GM12891 (cell line): ENCODE results near the gene ERICH6.

Experiments
- DNase-seq: peaks from one replicate; pipeline ENCODE4 v3.0.0; 2011; ENCODE audit warnings: low spot score; ENCODE audit not compliant: insufficient read length
- FAIRE-seq: peaks from 2 replicates; lab custom pipeline; 2011; peaks lifted over from hg19 to GRCh38; lab: Jason Lieb, UNC
- PAX5 ChIP-seq: IDR thresholded peaks from 2 replicates; pipeline ENCODE4 v1.6.1; 2011; ENCODE audit warnings: low read length, moderate library complexity, mild to moderate bottlenecking; ENCODE audit not compliant: insufficient read depth, severe bottlenecking
- POLR2A ChIP-seq: IDR thresholded peaks from 2 replicates; pipeline ENCODE4 v1.6.1; 2011; ENCODE audit warnings: low read depth, low read length, control low read depth
- POLR2AphosphoS5 ChIP-seq: IDR thresholded peaks from 2 replicates; pipeline ENCODE4 v1.6.1; 2011; ENCODE audit warnings: low read depth, low read length, control low read depth
- POU2F2 ChIP-seq: IDR thresholded peaks from 2 replicates; pipeline ENCODE4 v1.6.1; 2011; ENCODE audit warnings: low read depth, mild to moderate bottlenecking, control low read depth, low read length, moderate library complexity
- SPI1 ChIP-seq: IDR thresholded peaks from 2 replicates; pipeline ENCODE4 v1.6.1; 2011; ENCODE audit warnings: low read depth, low read length, control low read depth
- TAF1 ChIP-seq: IDR thresholded peaks from 2 replicates; pipeline ENCODE4 v1.6.1; 2011; ENCODE audit warnings: low read depth, low read length, control low read depth

ERICH6 gene

DNA sequence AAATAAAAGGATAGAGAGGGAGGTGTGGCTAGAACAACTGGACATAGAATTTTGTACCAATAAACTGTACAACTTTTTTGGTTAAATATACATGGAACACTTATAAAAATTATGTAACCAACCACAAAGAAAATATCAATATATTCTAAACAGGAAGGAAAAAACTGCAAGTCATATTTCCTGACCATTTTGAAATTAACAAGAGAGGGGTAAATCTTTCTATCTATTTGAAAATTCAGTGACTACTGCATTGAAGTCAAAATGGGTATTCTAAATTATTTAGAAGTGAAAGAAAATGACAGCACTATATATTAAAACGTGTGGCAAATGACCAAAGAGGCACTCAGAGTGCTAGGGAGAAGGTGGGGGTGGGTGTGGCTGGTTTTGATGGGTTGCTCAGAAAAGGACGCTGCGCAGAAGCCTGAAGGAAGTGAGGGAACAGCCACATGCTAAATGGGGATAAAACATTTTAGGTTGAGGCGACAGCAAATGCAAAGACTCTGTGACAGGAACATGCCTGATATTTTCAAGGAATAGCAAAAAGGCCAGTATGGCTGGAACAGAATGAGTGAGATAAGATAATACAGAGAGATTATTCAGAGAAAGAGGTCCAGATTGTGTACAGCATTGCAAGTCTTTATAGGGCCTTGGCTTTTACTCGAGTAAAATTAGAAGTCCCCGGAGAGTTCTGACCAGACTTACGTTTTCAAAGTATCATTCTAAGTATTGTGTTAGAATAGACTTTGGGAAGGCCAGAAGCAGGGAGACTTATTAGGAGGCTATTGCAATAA, 41.1 kb downstream of the ERICH6 start:
- no peak for DNase-seq
- TF ChIP-seq SPI1: no peak
- TF ChIP-seq POU2F2: no peak
- no peak for TF ChIP-seq PAX5
- TF ChIP-seq POLR2AphosphoS5: no peak
- TF ChIP-seq TAF1: no peak
- no peak for TF ChIP-seq POLR2A
- FAIRE-seq: no peak

DNA sequence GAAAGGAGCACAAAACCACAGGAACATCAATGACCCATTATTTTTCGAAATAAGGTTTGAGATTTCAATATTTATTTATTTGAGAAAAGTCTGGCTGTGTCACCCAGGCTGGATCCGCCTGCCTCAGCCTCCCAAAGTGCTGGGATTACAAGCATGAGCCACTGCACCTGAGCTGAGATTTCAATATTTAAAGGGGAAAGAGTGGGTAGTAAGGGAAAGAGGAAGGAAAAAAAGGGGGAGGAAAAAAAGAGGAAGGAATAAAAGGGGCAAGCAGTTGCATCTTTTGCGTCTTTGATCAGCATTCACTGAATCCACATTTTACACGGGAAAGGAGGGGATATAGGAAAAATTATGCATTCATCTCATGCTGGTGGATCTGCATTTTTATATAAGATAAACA, 47.4 kb downstream of the ERICH6 start:
- FAIRE-seq: no peak
- TF ChIP-seq SPI1: no peak
- TF ChIP-seq POLR2A: no peak
- no peak for TF ChIP-seq POLR2AphosphoS5
- TF ChIP-seq PAX5: no peak
- TF ChIP-seq TAF1: no peak
- TF ChIP-seq POU2F2: no peak
- no peak for DNase-seq

DNA sequence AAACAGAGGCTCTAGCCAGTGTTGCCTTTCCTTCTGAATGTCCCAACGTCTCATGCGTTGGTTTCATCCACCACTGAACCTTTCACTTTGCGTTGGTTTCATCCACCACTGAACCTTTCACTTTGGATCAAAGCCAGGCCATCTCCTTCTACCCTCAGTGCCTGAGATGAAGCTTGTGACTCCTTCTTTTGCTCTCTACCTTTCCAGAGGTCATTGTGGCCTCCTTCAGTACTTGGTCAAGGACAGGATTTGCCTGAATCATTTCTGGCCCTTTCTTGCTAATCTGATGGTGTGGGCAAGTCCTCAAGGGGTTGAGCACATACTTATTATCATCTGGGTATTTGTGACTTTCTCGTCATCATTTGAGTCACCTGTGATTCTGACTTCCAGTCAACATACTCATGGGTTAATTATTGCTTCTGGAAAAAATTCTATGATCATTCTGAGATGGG, 50.6 kb downstream of the ERICH6 start:
- peak; percentile 90 for FAIRE-seq
- TF ChIP-seq SPI1: 0 out of 2 replicates have a peak, but pooled peaks have one; percentile 6
- TF ChIP-seq POLR2AphosphoS5: no peak
- no peak for TF ChIP-seq POU2F2

DNA sequence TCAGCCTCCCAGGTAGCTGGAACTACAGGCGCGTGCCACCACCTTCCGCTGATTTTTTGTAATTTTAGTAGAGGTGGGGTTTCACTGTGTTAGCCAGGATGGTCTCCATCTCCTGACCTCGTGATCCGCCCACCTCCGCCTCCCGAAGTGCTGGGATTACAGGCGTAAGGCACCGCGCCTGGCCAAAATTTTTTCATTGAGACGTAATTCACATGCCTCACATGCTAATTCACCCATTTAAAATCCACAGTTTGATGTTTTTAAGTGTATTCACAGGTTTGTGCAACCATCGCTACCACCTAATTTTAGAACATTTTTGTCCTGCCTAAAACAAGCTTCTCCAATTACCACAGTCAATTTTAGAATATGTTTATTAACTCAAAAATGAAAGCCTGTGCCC, 63.5 kb downstream of the ERICH6 start:
- DNase-seq (no peak), FAIRE-seq (no peak)
- TF ChIP-seq POU2F2 (no peak), TAF1 (no peak), SPI1 (no peak)

More for the DNA sequence above, 50.6 kb downstream of the ERICH6 start:
- DNase-seq: no peak

DNA sequence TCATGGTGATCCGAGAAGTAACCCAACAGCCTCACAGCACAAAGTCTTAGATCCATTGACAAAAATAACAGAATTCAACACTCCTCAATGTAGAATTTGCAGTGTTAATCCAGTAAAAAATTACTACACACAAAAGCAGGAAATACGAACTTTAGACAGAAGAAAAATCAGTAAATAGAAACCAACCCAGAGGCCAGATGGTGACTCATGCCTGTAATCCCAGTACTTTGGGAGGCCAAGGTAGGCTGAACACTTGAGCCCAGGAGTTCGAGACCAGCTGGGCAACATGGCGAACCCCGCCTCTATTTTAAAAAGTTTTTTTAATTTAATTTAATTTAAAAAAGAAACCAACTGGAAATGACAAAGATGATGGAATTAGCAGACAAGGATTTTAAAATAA, 64.5 kb downstream of the ERICH6 start:
- DNase-seq: no peak
- TF ChIP-seq POLR2A (no peak), POLR2AphosphoS5 (no peak), PAX5 (no peak), POU2F2 (no peak), TAF1 (no peak), SPI1 (no peak)
- FAIRE-seq: no peak

DNA sequence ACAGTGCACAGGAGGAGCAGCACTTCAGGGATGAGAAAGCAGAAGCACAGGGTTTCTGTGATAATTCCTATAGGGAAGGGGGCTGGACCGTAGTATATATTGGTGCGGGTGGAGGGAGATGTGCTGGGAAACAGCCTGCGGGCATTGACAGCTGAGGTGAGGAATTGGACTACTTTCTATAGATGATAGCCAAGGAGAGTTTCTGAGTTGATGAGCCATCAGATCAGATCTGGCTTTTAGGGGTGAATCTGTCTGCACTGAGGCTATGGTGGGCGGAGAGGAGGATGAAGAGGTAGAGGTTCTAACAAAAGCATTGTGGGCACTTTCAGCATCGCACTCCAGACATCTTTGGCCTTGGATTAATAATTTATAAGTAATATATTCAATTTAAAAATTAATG, 67.5 kb downstream of the ERICH6 start:
- no peak for TF ChIP-seq SPI1
- no peak for TF ChIP-seq POLR2A
- TF ChIP-seq PAX5: no peak
- no peak for TF ChIP-seq TAF1
- no peak for TF ChIP-seq POU2F2
- TF ChIP-seq POLR2AphosphoS5: no peak
- DNase-seq: no peak
- FAIRE-seq: no peak

DNA sequence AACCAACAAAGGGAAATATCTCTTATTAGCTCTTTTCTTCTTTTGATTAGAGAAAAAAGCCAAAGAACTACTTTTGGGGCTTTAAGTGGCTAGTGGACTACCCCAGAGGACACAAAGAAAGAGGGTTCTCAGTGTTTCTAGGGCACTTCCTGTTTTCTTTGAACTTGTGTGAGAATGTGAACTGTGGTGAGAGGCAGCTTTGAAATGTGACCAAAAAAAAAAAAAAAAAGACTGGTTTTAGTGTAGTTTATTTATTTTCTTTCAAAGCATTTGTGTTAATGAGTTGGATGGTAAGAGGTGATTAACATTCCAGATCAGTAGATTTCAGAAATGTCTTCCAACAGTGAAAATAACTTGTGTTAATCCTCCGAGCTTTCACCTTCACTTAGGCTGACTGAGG, 68.2 kb downstream of the ERICH6 start:
- TF ChIP-seq PAX5: no peak
- peak; percentile 96 for TF ChIP-seq SPI1
- FAIRE-seq: no peak
- peak; percentile 8 for DNase-seq

DNA sequence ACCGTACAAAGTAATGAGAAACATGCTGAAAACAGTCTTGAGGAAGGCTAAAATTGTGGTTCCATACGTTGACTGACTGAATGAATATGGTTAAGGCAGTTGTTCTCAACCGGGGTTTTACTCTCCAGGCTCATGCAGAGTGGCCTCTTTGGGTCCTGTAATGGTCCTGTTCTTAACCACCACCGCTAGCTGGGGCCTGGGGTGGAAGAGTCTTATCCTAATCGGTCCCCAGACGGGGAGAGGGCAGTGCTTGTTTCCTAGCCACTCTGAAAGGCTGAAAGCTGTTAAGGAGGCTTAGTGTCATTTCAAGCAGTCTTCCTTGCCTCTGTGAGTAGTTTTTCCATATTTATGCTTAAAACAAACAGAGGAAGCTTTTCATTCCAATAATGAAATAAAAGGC, 68.6 kb downstream of the ERICH6 start:
- FAIRE-seq (no peak), DNase-seq (no peak)
- TF ChIP-seq TAF1 (no peak), POU2F2 (no peak), SPI1 (no peak), PAX5 (no peak), POLR2AphosphoS5 (no peak), POLR2A (no peak)

DNA sequence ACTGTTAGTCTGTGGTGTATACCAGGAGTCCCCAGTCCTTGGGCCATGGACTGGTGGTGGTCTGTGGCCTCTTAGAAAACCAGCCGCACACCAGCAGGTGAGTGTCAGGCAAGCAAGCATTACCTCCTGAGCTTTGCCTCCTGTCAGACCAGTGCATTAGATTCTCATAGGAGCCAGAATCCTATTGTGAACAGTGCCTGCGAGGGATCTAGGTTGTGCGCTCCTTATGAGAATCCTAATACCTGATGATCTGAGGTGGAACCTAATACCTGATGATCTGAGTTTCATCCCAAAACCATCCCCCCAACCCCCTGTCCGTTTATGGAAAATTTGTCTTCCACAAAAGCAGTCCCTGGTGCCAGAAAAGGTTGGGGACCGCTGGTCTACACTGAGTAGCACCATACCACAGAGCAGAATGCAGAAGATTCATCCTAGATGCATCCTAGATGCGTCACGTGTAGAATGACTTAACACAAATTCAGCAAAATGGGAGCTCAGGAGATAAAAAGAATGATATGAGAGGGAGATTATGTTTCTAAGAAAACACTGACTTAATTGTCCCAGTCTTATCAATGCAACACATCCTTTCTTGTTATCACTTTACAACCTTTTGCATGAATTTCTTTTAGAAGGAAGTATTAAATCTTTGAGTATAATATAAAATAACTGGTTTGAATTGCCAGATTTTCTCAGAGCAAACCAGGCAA, 72.1 kb downstream of the ERICH6 start:
- DNase-seq (no peak), FAIRE-seq (no peak)
- TF ChIP-seq PAX5 (no peak), TAF1 (no peak), POU2F2 (no peak), POLR2AphosphoS5 (peak; percentile 53; the same call in 1 of the 2 replicates), POLR2A (peak; percentile 9; the same call in 1 of the 2 replicates), SPI1 (no peak)

DNA sequence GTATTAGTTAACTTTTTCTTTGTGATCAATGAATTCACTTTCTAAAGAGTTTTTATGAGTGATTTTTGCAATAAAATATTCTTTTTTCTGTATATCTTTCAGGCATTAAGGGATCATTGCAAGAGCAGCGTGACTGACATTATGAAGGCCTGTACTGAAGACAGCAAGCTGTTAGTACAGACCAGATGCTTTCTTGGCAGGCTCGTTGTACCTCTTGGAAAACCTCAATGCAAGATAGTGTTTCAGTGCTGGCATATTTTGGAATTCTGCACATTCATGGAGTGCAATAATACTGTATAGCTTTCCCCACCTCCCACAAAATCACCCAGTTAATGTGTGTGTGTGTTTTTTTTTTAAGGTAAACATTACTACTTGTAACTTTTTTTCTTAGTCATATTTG, 76.2 kb downstream of the ERICH6 start:
- DNase-seq (no peak), FAIRE-seq (no peak)
- TF ChIP-seq SPI1 (no peak), POLR2AphosphoS5 (no peak), TAF1 (no peak), POLR2A (no peak), POU2F2 (no peak)
